Endothelial cell (in vitro differentiated cells): ENCODE results near the gene OGFOD1. TPM values are rescaled to one million over a fixed set of nuclear protein-coding genes. Genes with fewer than 3 reads are reported as not detected.
A peak's percentile ranks its signal among the peaks of the same experiment; 100 is the strongest.

Source experiments
- DNase-seq: peaks from one replicate; pipeline ENCODE4 v3.0.0; 2021; ENCODE audit warnings: low spot score
- H3K27ac Mint-ChIP-seq: one replicate; pipeline ENCODE4 v1.8.0; 2021; ENCODE audit warnings: mixed read lengths, inconsistent platforms; ENCODE audit not compliant: unreplicated experiment
- H3K27me3 Mint-ChIP-seq: one replicate; pipeline ENCODE4 v1.8.0; 2021; ENCODE audit warnings: mild to moderate bottlenecking, moderate library complexity, mixed read lengths, inconsistent platforms; ENCODE audit not compliant: unreplicated experiment
- H3K36me3 Mint-ChIP-seq: one replicate; pipeline ENCODE4 v1.8.0; 2021; ENCODE audit warnings: mild to moderate bottlenecking, low read depth, mixed read lengths, inconsistent platforms; ENCODE audit not compliant: unreplicated experiment
- H3K4me1 Mint-ChIP-seq: one replicate; pipeline ENCODE4 v1.8.0; 2021; ENCODE audit warnings: mild to moderate bottlenecking, mixed read lengths, inconsistent platforms; ENCODE audit not compliant: unreplicated experiment
- H3K4me3 Mint-ChIP-seq: one replicate; pipeline ENCODE4 v1.8.0; 2021; ENCODE audit warnings: mild to moderate bottlenecking, mixed read lengths, inconsistent platforms; ENCODE audit not compliant: unreplicated experiment
- H3K9me3 Mint-ChIP-seq: one replicate; pipeline ENCODE4 v1.8.0; 2021; ENCODE audit warnings: mixed read lengths, inconsistent platforms; ENCODE audit not compliant: unreplicated experiment
- long read RNA-seq: library from polyadenylated mRNA; unstranded; transcript quantifications from one replicate; pipeline ENCODE4 v2.0.0, GENCODE V29; 2020; ENCODE audit not compliant: unreplicated experiment
- total RNA-seq: library from RNA; stranded (reverse); fragmentation: NEBNext Ultra II Directional; extraction: Animal tissue kit (Norgen Biotek cat#: 25700); gene quantifications from one replicate; pipeline ENCODE4 v1.2.1, GENCODE V29; 2021; ENCODE audit not compliant: unreplicated experiment
- TF ChIP-seq, protein P1 (sequence below): fragments of 200-600 bp; sonication (generic); IDR thresholded peaks from one replicate; pipeline ENCODE4 v1.5.0; 2021; ENCODE audit warnings: antibody characterized with exemption; ENCODE audit not compliant: unreplicated experiment

Gene OGFOD1
- 24.8 TPM for total RNA-seq
- long read RNA-seq, full-length matches to known transcripts = 12 of 15 reads
- long read RNA-seq, partial matches to known transcripts = 2 of 15 reads
- long read RNA-seq, other reads (novel, unspliced or antisense) = 1 of 15 reads

DNA sequence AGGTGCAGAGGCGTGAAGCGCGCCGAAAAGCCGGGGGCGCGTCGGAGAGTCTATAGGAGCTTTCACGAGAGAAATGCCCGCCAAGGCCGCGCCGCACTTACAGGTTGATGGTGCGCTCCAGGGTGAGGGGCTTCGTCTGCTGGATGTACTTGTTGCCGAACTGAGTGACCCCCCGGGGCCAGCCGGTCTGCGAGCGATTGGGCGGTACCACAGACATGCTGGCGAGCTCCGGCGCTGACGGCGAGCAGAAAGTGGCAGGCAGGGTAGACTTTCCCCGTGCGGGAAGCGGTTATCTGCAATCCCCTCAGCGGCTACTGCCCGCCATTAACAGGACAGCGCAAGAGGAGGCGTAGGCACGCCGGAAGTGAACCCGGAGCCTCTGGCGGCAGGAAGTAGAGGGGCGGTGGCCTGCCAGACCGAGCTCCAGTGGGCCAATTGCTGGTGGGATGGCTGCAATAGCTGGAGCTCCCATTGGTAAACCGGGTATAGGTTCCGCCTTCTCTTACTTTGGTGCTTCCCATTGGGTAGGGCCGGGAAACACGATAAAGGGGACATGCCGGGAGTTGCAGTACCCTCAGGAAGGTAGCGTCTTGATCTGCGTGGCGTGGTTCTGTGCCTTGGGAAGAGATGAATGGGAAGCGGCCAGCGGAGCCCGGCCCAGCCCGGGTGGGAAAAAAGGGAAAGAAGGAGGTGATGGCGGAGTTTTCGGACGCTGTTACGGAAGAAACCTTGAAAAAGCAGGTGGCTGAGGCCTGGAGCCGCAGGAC, at the start of gene OGFOD1, which contains the start of gene NUDT21:
OGFOD1 (plus strand) TSS at position 569 of the 767 bp plus-strand sequence; CDS start at position 628, 59 bp downstream.
NUDT21 (minus strand) TSS at position 347 of the 767 bp plus-strand sequence; CDS start at position 217, 130 bp downstream.
- peak within 1 kb of the TSS; percentile 94 for H3K27ac Mint-ChIP-seq
- peak within 1 kb of the TSS; percentile 96 for H3K4me3 Mint-ChIP-seq
- no peaks in the 10 kb centered on the region for H3K9me3 Mint-ChIP-seq
- peaks cover 4% of the 10 kb centered on the region for H3K36me3 Mint-ChIP-seq
- TF ChIP-seq, protein P1, sequence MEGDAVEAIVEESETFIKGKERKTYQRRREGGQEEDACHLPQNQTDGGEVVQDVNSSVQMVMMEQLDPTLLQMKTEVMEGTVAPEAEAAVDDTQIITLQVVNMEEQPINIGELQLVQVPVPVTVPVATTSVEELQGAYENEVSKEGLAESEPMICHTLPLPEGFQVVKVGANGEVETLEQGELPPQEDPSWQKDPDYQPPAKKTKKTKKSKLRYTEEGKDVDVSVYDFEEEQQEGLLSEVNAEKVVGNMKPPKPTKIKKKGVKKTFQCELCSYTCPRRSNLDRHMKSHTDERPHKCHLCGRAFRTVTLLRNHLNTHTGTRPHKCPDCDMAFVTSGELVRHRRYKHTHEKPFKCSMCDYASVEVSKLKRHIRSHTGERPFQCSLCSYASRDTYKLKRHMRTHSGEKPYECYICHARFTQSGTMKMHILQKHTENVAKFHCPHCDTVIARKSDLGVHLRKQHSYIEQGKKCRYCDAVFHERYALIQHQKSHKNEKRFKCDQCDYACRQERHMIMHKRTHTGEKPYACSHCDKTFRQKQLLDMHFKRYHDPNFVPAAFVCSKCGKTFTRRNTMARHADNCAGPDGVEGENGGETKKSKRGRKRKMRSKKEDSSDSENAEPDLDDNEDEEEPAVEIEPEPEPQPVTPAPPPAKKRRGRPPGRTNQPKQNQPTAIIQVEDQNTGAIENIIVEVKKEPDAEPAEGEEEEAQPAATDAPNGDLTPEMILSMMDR = no peak
- H3K27me3 Mint-ChIP-seq = peaks cover 2% of the 10 kb centered on the region
- DNase-seq = peak; percentile 89
- peaks cover 18% of the 10 kb centered on the region for H3K4me1 Mint-ChIP-seq

DNA sequence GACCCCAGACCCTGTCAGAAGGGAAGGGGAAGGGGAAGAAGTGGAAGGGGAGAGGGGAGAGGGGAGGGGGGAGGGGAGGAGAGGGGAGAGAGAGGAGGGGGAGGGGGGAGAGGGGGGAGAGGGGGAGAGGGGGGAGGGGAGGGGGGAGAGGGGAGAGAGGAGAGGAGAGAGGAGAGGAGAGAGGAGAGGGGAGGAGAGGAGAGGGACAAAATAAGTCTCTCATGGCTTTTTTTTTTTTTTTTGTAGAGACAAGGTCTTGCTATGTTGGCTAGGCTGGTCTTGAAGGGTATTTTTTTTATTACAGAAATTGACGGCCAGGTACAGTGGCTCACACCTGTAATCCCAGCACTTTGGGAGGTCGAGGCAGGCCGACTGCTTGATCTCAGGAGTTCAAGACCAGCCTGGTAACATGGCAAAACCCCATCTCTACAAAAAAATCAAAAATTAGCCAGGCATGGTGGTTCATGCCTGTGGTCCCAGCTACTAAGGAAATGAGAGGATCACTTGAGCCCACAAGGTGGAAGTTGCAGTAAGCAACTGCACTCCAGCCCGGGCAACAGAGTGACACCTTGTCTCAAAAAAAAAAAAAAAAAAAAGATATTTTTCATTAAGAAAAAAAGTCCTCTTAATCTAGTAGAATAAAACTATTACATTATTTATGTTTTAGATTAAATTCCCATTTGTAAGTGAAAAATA, 45.2 kb upstream of the OGFOD1 start:
- Mint-ChIP-seq H3K4me3 (no peak overlapping the region), H3K27me3 (no peaks in the 10 kb centered on the region), H3K27ac (no peak overlapping the region), H3K4me1 (no peaks in the 10 kb centered on the region), H3K36me3 (peaks cover 33% of the 10 kb centered on the region), H3K9me3 (no peaks in the 10 kb centered on the region)
- no peak for DNase-seq
- TF ChIP-seq, protein P1 = no peak

DNA sequence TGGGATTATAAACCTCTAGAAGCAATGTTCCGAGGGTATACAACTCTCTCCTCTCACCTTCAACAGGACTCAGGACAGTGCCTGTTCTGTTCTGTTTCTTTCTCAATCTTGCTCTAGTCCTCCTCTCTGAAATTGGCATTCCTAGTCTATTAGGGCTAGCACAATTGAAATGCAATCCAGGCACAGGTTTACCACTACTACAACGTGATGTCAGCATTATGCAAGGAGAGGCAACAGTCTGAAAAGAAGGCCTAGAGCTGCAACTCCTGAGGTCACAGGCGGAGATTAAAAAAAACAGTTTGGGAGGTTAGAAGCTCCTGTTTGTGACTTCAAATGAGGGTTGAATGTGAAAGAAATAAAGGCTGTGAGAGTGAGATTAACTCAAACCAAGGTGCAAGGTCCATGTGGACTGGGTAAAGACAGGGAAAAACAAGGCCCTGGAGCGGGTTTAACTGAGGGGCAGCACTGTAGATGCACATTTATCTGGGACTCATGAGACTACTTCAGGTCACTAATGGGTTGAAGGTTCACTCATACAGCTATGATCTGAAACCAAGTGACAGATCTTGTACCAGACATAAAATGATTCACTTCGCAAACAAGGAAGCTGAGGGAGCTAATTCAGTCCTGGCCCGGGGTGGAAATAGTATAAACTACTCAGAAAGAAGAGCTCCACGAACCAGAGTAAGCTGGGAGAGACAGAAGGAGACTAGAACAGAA, 42.8 kb upstream of the OGFOD1 start:
- Mint-ChIP-seq H3K4me3 (no peak overlapping the region), H3K9me3 (no peaks in the 10 kb centered on the region), H3K27me3 (no peaks in the 10 kb centered on the region), H3K4me1 (no peaks in the 10 kb centered on the region), H3K36me3 (peaks cover 28% of the 10 kb centered on the region), H3K27ac (no peak overlapping the region)
- TF ChIP-seq, protein P1 = no peak
- no peak for DNase-seq

DNA sequence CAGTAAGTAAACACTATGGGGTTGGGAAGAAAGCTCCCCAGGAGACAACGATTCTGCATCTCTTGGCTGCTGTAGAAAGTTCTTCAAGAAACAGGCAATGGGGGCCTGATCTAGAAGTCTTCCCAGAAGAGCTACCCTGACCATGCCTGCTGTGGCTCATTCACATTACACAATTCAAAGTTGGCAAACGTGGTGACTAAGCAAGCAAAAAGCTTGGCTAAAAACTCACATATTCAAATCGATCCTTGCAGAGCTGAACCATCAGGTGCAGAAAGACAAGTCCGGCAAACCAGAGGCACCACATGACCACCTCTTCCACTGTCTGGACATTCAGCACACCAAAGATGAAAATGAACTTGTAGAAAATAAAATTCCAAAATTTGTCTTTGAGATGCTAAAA, 42.2 kb upstream of the OGFOD1 start:
- TF ChIP-seq, protein P1 = no peak
- DNase-seq = no peak
- H3K27ac Mint-ChIP-seq = no peak overlapping the region
- no peak overlapping the region for H3K4me3 Mint-ChIP-seq
- peaks cover 30% of the 10 kb centered on the region for H3K36me3 Mint-ChIP-seq
- no peaks in the 10 kb centered on the region for H3K4me1 Mint-ChIP-seq
- H3K27me3 Mint-ChIP-seq = no peaks in the 10 kb centered on the region
- no peaks in the 10 kb centered on the region for H3K9me3 Mint-ChIP-seq
